Naive B cell (primary cell): ENCODE results near the gene BET1. TPM values are rescaled to one million over a fixed set of nuclear protein-coding genes. Genes with fewer than 3 reads are reported as not detected.

Source experiments
- ATAC-seq, 2 donors: fragments of 150-1000 bp; cut with Tn5 transposase; 2 replicates each; pipeline ENCODE4 v1.10.0; 2021; ENCODE audit warnings: low read depth in 2 of 2, mild to moderate bottlenecking in 2 of 2, moderate library complexity in 2 of 2
- DNase-seq: peaks from one replicate; pipeline ENCODE4 v3.0.0; 2022
- H3K27ac Mint-ChIP-seq, 6 donors: one replicate each; pipeline ENCODE4 v1.8.0; 2020 to 2022; ENCODE audit warnings: mild to moderate bottlenecking in 6 of 6, mixed read lengths in 6 of 6, moderate library complexity in 5 of 6, inconsistent platforms in 2 of 6
- H3K27me3 Mint-ChIP-seq, 3 donors: one replicate each; pipeline ENCODE4 v1.8.0; 2021 to 2022; ENCODE audit warnings: mixed read lengths in 3 of 3, mild to moderate bottlenecking in 1 of 3
- H3K36me3 Mint-ChIP-seq, 2 donors: one replicate each; pipeline ENCODE4 v1.8.0; 2020 to 2022; ENCODE audit warnings: mixed read lengths in 2 of 2, inconsistent platforms in 1 of 2, mild to moderate bottlenecking in 1 of 2
- H3K4me1 Mint-ChIP-seq, 3 donors: one replicate each; pipeline ENCODE4 v1.8.0; 2020 to 2022; ENCODE audit warnings: mixed read lengths in 3 of 3, inconsistent platforms in 1 of 3, mild to moderate bottlenecking in 1 of 3, moderate library complexity in 1 of 3
- H3K4me3 Mint-ChIP-seq, 8 donors: one replicate each; pipeline ENCODE4 v1.8.0; 2020 to 2022; ENCODE audit warnings: mild to moderate bottlenecking in 8 of 8, mixed read lengths in 8 of 8, moderate library complexity in 8 of 8, inconsistent platforms in 2 of 8
- H3K9me3 Mint-ChIP-seq, 7 donors: one replicate each; pipeline ENCODE4 v1.8.0; 2020 to 2022; ENCODE audit warnings: mixed read lengths in 7 of 7, mild to moderate bottlenecking in 5 of 7, inconsistent platforms in 2 of 7, moderate library complexity in 1 of 7
- polyA plus RNA-seq, 6 donors: library from polyadenylated mRNA; unstranded; fragments of 300-500 nt; fragmentation: Illumina TruSeq; gene quantifications; one replicate each; pipeline ENCODE4 v1.2.3, GENCODE V29; 2021; ENCODE audit warnings: low read depth in 6 of 6

BET1 gene
- 10 to 100 TPM; 16.5 to 29.3 (median 26.8) TPM for polyA plus RNA-seq

- Mint-ChIP-seq H3K27me3 (peaks cover 0 to 5% (median 4%) of the 10 kb centered on the region in 3 donors), H3K4me3 (peak within 1 kb of the TSS; percentile 97 to 100 (median 99))
- ATAC-seq, result peak; percentile 96 to 97
Observed at GRCh38 chr7:94004024-94004951, at the start of gene BET1. Gene BET1, minus strand, starts transcription at chr7:94004355. Its CDS starts 139 bp downstream, at chr7:94004216.

GRCh38 chr7:94053532-94053931 lies 49.4 kb upstream of the BET1 start:
- no peaks in the 10 kb centered on the region for H3K27me3 Mint-ChIP-seq
- no peak for DNase-seq
- peaks cover 27 to 63% (median 34%) of the 10 kb centered on the region in 3 donors for H3K4me1 Mint-ChIP-seq
- peak overlapping the region in 3 of 8 donors; percentile 7 to 54 (median 16) for H3K4me3 Mint-ChIP-seq
- no peak for ATAC-seq
- H3K27ac Mint-ChIP-seq, result peak overlapping the region in 3 of 6 donors; percentile 15 to 94 (median 90)
- peaks cover 0 to 9% of the 10 kb centered on the region in 2 donors for H3K36me3 Mint-ChIP-seq
- H3K9me3 Mint-ChIP-seq, result peaks cover 0 to 4% (median 0%) of the 10 kb centered on the region in 7 donors

More at GRCh38 chr7:94004024-94004951, at the start of gene BET1:
- H3K4me1 Mint-ChIP-seq, result peaks cover 36 to 51% (median 51%) of the 10 kb centered on the region in 3 donors
- H3K9me3 Mint-ChIP-seq, result no peaks in the 10 kb centered on the region
- H3K36me3 Mint-ChIP-seq, result no peaks in the 10 kb centered on the region
- H3K27ac Mint-ChIP-seq, result peak within 1 kb of the TSS; percentile 97 to 100 (median 98)
- peak; percentile 94 for DNase-seq

GRCh38 chr7:94052398-94053180 lies 48.4 kb upstream of the BET1 start:
- ATAC-seq (peak; percentile 62 to 74), DNase-seq (peak; percentile 75)
- Mint-ChIP-seq H3K9me3 (peaks cover 0 to 4% (median 0%) of the 10 kb centered on the region in 7 donors), H3K4me1 (peaks cover 34 to 72% (median 42%) of the 10 kb centered on the region in 3 donors), H3K27me3 (no peaks in the 10 kb centered on the region), H3K36me3 (peaks cover 0 to 9% of the 10 kb centered on the region in 2 donors), H3K4me3 (peak overlapping the region in 6 of 8 donors; percentile 35 to 70 (median 54)), H3K27ac (peak overlapping the region; percentile 76 to 95 (median 92))

GRCh38 chr7:94050046-94050445 lies 45.9 kb upstream of the BET1 start:
- ATAC-seq, result peak; percentile 83 to 88

GRCh38 chr7:94049615-94050014 lies 45.5 kb upstream of the BET1 start:
- DNase-seq, result no peak
- H3K9me3 Mint-ChIP-seq, result peaks cover 0 to 5% (median 0%) of the 10 kb centered on the region in 7 donors
- ATAC-seq, result peak; percentile 17 to 24
- peak overlapping the region; percentile 60 to 89 (median 78) for H3K4me3 Mint-ChIP-seq
- H3K27ac Mint-ChIP-seq, result peak overlapping the region; percentile 90 to 97 (median 94)
- peaks cover 34 to 68% (median 42%) of the 10 kb centered on the region in 3 donors for H3K4me1 Mint-ChIP-seq
- H3K36me3 Mint-ChIP-seq, result peaks cover 3 to 6% of the 10 kb centered on the region in 2 donors
- H3K27me3 Mint-ChIP-seq, result no peaks in the 10 kb centered on the region

More at GRCh38 chr7:94050046-94050445, 45.9 kb upstream of the BET1 start:
- no peaks in the 10 kb centered on the region for H3K27me3 Mint-ChIP-seq
- peak; percentile 82 for DNase-seq
- peak overlapping the region; percentile 90 to 97 (median 94) for H3K27ac Mint-ChIP-seq
- peaks cover 34 to 68% (median 42%) of the 10 kb centered on the region in 3 donors for H3K4me1 Mint-ChIP-seq
- H3K36me3 Mint-ChIP-seq, result peaks cover 3 to 6% of the 10 kb centered on the region in 2 donors
- H3K4me3 Mint-ChIP-seq, result peak overlapping the region; percentile 60 to 89 (median 78)
- H3K9me3 Mint-ChIP-seq, result peaks cover 0 to 5% (median 0%) of the 10 kb centered on the region in 7 donors

- ATAC-seq, result no peak
- peaks cover 0 to 5% (median 0%) of the 10 kb centered on the region in 7 donors for H3K9me3 Mint-ChIP-seq
- H3K27ac Mint-ChIP-seq, result peak overlapping the region in 5 of 6 donors; percentile 61 to 93 (median 86)
- H3K4me3 Mint-ChIP-seq, result peak overlapping the region in 4 of 8 donors; percentile 29 to 72 (median 62)
- H3K27me3 Mint-ChIP-seq, result no peaks in the 10 kb centered on the region
- DNase-seq, result no peak
- H3K4me1 Mint-ChIP-seq, result peaks cover 29 to 59% (median 35%) of the 10 kb centered on the region in 3 donors
- H3K36me3 Mint-ChIP-seq, result peaks cover 3 to 6% of the 10 kb centered on the region in 2 donors
Observed at GRCh38 chr7:94048755-94049154, 44.6 kb upstream of the BET1 start.

GRCh38 chr7:94047956-94048355 lies 43.8 kb upstream of the BET1 start:
- peak overlapping the region in 4 of 6 donors; percentile 21 to 93 (median 90) for H3K27ac Mint-ChIP-seq
- no peaks in the 10 kb centered on the region for H3K27me3 Mint-ChIP-seq

GRCh38 chr7:94045581-94045980 lies 41.4 kb upstream of the BET1 start:
- Mint-ChIP-seq H3K36me3 (peaks cover 3 to 6% of the 10 kb centered on the region in 2 donors), H3K27ac (peak overlapping the region in 1 of 6 donors; percentile 16), H3K4me3 (no peak overlapping the region), H3K9me3 (peaks cover 0 to 8% (median 0%) of the 10 kb centered on the region in 7 donors), H3K27me3 (no peaks in the 10 kb centered on the region), H3K4me1 (peaks cover 25 to 43% (median 32%) of the 10 kb centered on the region in 3 donors)
- no peak for DNase-seq
- no peak for ATAC-seq

More at GRCh38 chr7:94047956-94048355, 43.8 kb upstream of the BET1 start:
- DNase-seq, result no peak
- peaks cover 0 to 5% (median 0%) of the 10 kb centered on the region in 7 donors for H3K9me3 Mint-ChIP-seq
- peak overlapping the region in 4 of 8 donors; percentile 11 to 66 (median 62) for H3K4me3 Mint-ChIP-seq
- peaks cover 3 to 6% of the 10 kb centered on the region in 2 donors for H3K36me3 Mint-ChIP-seq
- ATAC-seq, result no peak
- peaks cover 28 to 53% (median 32%) of the 10 kb centered on the region in 3 donors for H3K4me1 Mint-ChIP-seq

GRCh38 chr7:94044806-94045205 lies 40.7 kb upstream of the BET1 start:
- H3K4me1 Mint-ChIP-seq, result peaks cover 21 to 43% (median 31%) of the 10 kb centered on the region in 3 donors
- ATAC-seq (no peak), DNase-seq (no peak)
- no peaks in the 10 kb centered on the region for H3K27me3 Mint-ChIP-seq
- peaks cover 0 to 8% (median 0%) of the 10 kb centered on the region in 7 donors for H3K9me3 Mint-ChIP-seq
- no peak overlapping the region for H3K4me3 Mint-ChIP-seq
- H3K27ac Mint-ChIP-seq, result no peak overlapping the region
- peaks cover 3 to 6% of the 10 kb centered on the region in 2 donors for H3K36me3 Mint-ChIP-seq

- Mint-ChIP-seq H3K27ac (no peak overlapping the region), H3K36me3 (peaks cover 3 to 6% of the 10 kb centered on the region in 2 donors), H3K4me1 (peaks cover 13 to 35% (median 24%) of the 10 kb centered on the region in 3 donors), H3K9me3 (peaks cover 0 to 7% (median 0%) of the 10 kb centered on the region in 7 donors), H3K27me3 (no peaks in the 10 kb centered on the region), H3K4me3 (no peak overlapping the region)
- ATAC-seq (no peak), DNase-seq (no peak)
Observed at GRCh38 chr7:94043299-94043698, 39.1 kb upstream of the BET1 start.

- Mint-ChIP-seq H3K4me3 (no peak overlapping the region), H3K4me1 (peaks cover 8 to 29% (median 19%) of the 10 kb centered on the region in 3 donors), H3K27ac (no peak overlapping the region), H3K36me3 (peaks cover 3 to 6% of the 10 kb centered on the region in 2 donors), H3K9me3 (peaks cover 0 to 6% (median 0%) of the 10 kb centered on the region in 7 donors), H3K27me3 (no peaks in the 10 kb centered on the region)
- no peak for DNase-seq
- ATAC-seq, result peak; percentile 48 to 96
Observed at GRCh38 chr7:94042381-94042780, 38.2 kb upstream of the BET1 start.

GRCh38 chr7:94041529-94041928 lies 37.4 kb upstream of the BET1 start:
- peaks cover 3 to 6% of the 10 kb centered on the region in 2 donors for H3K36me3 Mint-ChIP-seq
- peak overlapping the region in 1 of 6 donors; percentile 79 for H3K27ac Mint-ChIP-seq
- no peak for DNase-seq
- no peaks in the 10 kb centered on the region for H3K27me3 Mint-ChIP-seq
- H3K9me3 Mint-ChIP-seq, result peaks cover 0 to 6% (median 0%) of the 10 kb centered on the region in 7 donors
- H3K4me3 Mint-ChIP-seq, result no peak overlapping the region
- peaks cover 8 to 31% (median 19%) of the 10 kb centered on the region in 3 donors for H3K4me1 Mint-ChIP-seq
- no peak for ATAC-seq
